DND-41 (cell line): Measurements from ENCODE around the gene WASL.

Source experiments
- EZH2 ChIP-seq: IDR thresholded peaks from 3 replicates; pipeline ENCODE4 v1.6.1; 2012; ENCODE audit warnings: borderline replicate concordance, low read depth, mild to moderate bottlenecking, moderate library complexity, low read length, inconsistent platforms; ENCODE audit not compliant: severe bottlenecking
- TF ChIP-seq, protein P1 (sequence below): IDR thresholded peaks from 2 replicates; pipeline ENCODE4 v1.5.1; 2012; ENCODE audit warnings: borderline replicate concordance, low read length, moderate library complexity, mild to moderate bottlenecking; ENCODE audit not compliant: poor library complexity, severe bottlenecking; ENCODE audit errors: extremely low read depth

DNA sequence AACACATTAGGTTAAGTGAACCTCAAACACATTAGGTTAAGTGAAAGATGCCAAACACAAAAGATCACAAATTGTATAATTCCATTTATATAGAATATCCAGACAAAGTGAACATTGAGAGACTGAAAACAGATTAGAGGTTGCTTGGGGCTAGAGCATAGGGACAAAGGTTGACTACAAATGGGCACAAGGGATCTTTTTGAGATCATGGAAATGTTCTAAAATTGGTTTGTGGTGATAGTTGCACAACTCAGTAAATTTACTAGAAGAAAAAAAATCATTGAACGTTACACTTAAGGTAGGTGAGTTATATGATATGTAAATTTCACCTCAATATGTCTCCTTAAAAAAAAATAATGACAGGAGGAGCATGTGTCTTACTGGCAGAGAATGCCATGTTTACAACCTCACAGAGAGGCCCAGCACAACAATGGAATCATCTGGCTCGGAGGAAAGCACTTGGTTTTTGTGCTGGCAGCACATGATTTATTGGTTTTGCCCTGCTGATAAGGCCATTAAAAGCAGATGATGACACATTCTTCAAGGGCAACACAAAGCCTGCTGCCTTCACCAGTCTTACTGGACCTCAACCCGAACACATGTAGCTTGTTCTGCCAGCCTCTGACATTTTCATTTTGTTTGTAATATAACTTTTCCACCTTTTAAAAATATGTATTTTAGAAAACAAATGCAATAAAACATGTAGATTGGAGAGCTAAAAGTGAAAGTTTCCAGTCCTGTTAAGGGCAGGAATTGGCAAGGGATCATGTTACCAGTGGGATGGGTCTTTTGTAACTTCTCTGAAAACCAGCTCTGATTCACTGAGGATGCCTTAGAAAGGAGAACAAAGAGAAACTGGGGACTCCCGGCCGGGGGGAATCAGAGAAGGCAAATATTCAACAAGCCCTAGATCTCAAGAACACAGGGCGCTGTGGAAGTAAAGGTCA lies 105.0 kb downstream of the WASL start:
- TF ChIP-seq, protein P1, sequence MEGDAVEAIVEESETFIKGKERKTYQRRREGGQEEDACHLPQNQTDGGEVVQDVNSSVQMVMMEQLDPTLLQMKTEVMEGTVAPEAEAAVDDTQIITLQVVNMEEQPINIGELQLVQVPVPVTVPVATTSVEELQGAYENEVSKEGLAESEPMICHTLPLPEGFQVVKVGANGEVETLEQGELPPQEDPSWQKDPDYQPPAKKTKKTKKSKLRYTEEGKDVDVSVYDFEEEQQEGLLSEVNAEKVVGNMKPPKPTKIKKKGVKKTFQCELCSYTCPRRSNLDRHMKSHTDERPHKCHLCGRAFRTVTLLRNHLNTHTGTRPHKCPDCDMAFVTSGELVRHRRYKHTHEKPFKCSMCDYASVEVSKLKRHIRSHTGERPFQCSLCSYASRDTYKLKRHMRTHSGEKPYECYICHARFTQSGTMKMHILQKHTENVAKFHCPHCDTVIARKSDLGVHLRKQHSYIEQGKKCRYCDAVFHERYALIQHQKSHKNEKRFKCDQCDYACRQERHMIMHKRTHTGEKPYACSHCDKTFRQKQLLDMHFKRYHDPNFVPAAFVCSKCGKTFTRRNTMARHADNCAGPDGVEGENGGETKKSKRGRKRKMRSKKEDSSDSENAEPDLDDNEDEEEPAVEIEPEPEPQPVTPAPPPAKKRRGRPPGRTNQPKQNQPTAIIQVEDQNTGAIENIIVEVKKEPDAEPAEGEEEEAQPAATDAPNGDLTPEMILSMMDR, result no peak
- no peak for TF ChIP-seq EZH2
